HepG2 (cell line): ENCODE results near the gene ADAMTS17. TPM values are rescaled to one million over a fixed set of nuclear protein-coding genes. Genes with fewer than 3 reads are reported as not detected.

ENCODE experiments used
- ATAC-seq: fragments of 200-7000 bp; cut with Tn5 transposase; 3 replicates; pipeline ENCODE4 v1.9.1; 2020; ENCODE audit warnings: mild to moderate bottlenecking, moderate library complexity
- BruUV-seq: library from RNA; stranded (reverse); fragments of 400-500 nt; replicated peaks from 2 replicates; lab custom pipeline; 2021; lab: Mats Ljungman, UMichigan
- CTCF ChIA-PET: fragments of 300-600 bp; formaldehyde crosslinking; extraction: SDS; loops from one replicate; lab custom pipeline; 2021; ENCODE audit warnings: low total read pairs, inconsistent platforms, low intra/inter-chr PET ratio; lab: Yijun Ruan, JAX
- POLR2A ChIA-PET: fragments of 350-600 bp; sonication (Branson Sonifier 250); formaldehyde crosslinking; loops from one replicate; lab custom pipeline; 2020; ENCODE audit warnings: antibody characterized with exemption, inconsistent platforms; lab: Yijun Ruan, JAX
- DNase-seq: peaks from one replicate; pipeline ENCODE4 v3.0.0-alpha.2; 2015; ENCODE audit warnings: low spot score
- FAIRE-seq: peaks from 3 replicates; lab custom pipeline; 2011; peaks lifted over from hg19 to GRCh38; lab: Jason Lieb, UNC
- H2AFZ ChIP-seq: one replicate; pipeline ENCODE4 v1.6.1; 2011; ENCODE audit warnings: low read length, inconsistent platforms
- H3K27ac ChIP-seq: fragments of 300-600 bp; 3 replicates; pipeline ENCODE4 v1.8.0; 2011; ENCODE audit warnings: mixed run types, mild to moderate bottlenecking, mixed read lengths, low read length, inconsistent platforms; ENCODE audit not compliant: insufficient read depth; ENCODE audit errors: extremely low read length
- H3K27me3 ChIP-seq, 2 experiments: fragments of 200-600 bp in 1 of 2; 2 replicates in 1 of 2; 3 replicates in 1 of 2; pipeline versions ENCODE4 v1.6.0 to v1.8.0; 2011; ENCODE audit warnings: low read length in 2 of 2, mild to moderate bottlenecking in 2 of 2, moderate library complexity in 2 of 2, inconsistent platforms in 1 of 2; ENCODE audit not compliant: insufficient read depth in 2 of 2, control insufficient read depth in 1 of 2
- H3K36me3 ChIP-seq, 2 experiments: fragments of 200-600 bp in 1 of 2; replicated peaks in 1 of 2; 2 replicates in 1 of 2; 3 replicates in 1 of 2; pipeline versions ENCODE4 v1.5.1 to v1.8.0; 2011; ENCODE audit warnings: low read length in 2 of 2, inconsistent platforms in 1 of 2; ENCODE audit not compliant: insufficient read depth in 2 of 2, control insufficient read depth in 1 of 2
- H3K4me1 ChIP-seq: 2 replicates; pipeline ENCODE4 v1.5.1; 2012; ENCODE audit warnings: low read length, inconsistent platforms; ENCODE audit not compliant: insufficient read depth
- H3K4me2 ChIP-seq: 2 replicates; pipeline ENCODE4 v1.6.0; 2011; ENCODE audit warnings: low read depth, low read length, inconsistent platforms
- H3K4me3 ChIP-seq, 3 experiments: fragments of 200-600 bp in 1 of 3; sonication (generic), shearing (Covaris generic) in 1 of 3; replicated peaks in 1 of 3; 2 replicates each; pipeline ENCODE4 v1.5.1; 2011 to 2016; ENCODE audit warnings: low read length in 3 of 3, inconsistent platforms in 2 of 3, low read depth in 2 of 3, mild to moderate bottlenecking in 2 of 3, control low read depth in 1 of 3, mixed read lengths in 1 of 3; ENCODE audit not compliant: insufficient read depth in 1 of 3
- H3K79me2 ChIP-seq: one replicate; pipeline ENCODE4 v1.6.1; 2011; ENCODE audit warnings: low read length, inconsistent platforms; ENCODE audit not compliant: insufficient read depth
- H3K9ac ChIP-seq: 2 replicates; pipeline ENCODE4 v1.6.0; 2011; ENCODE audit warnings: mild to moderate bottlenecking, low read depth, low read length, inconsistent platforms; ENCODE audit not compliant: insufficient read depth
- H3K9me3 ChIP-seq: 2 replicates; pipeline ENCODE4 v1.5.1; 2012; ENCODE audit warnings: mild to moderate bottlenecking, low read length
- H4K20me1 ChIP-seq: 2 replicates; pipeline ENCODE4 v1.6.0; 2011; ENCODE audit warnings: inconsistent platforms, mild to moderate bottlenecking, low read length, moderate library complexity; ENCODE audit not compliant: insufficient read depth
- FOSL1 ChIP-seq: sonication (generic); formaldehyde crosslinking; IDR thresholded peaks from 2 replicates; pipeline ENCODE4 v1.9.0; 2021; ENCODE audit warnings: missing genetic modification reagents, borderline replicate concordance
- HOXA5 ChIP-seq: sonication (generic); formaldehyde crosslinking; IDR thresholded peaks from 2 replicates; pipeline ENCODE4 v1.4.0; 2020; ENCODE audit warnings: missing genetic modification reagents
- IKZF5 ChIP-seq: IDR thresholded peaks from 2 replicates; pipeline ENCODE4 v1.6.1; 2018; ENCODE audit warnings: missing genetic modification reagents, mild to moderate bottlenecking, missing compliant biosample characterization
- ZNF253 ChIP-seq: sonication (generic); formaldehyde crosslinking; IDR thresholded peaks from 2 replicates; pipeline ENCODE4 v1.8.0; 2022; ENCODE audit warnings: mild to moderate bottlenecking, missing genetic modification reagents, borderline replicate concordance
- ZNF512 ChIP-seq: sonication (generic); formaldehyde crosslinking; IDR thresholded peaks from 2 replicates; pipeline ENCODE4 v1.4.0; 2020; ENCODE audit warnings: mild to moderate bottlenecking, missing genetic modification reagents
- ZNF652 ChIP-seq: IDR thresholded peaks from 2 replicates; pipeline ENCODE4 v1.6.1; 2016; ENCODE audit warnings: low read depth, borderline replicate concordance
- WGBS: methylation state at CpG from one replicate; pipeline ENCODE4 v1.1.6; 2017; ENCODE audit warnings: low lambda C conversion rate; 5-methylcytosine and 5-hydroxymethylcytosine counted together
- in situ Hi-C: cut with HindIII; loops from 2 replicates; pipeline ENCODE4 v1.10.0; 2017; ENCODE audit warnings: low pct_unique_long_range_greater_than_20kb; ENCODE audit not compliant: extremely low pct_ligation_motif_present
- intact Hi-C: fragments of 100-400 bp; cut with micrococcal nuclease; formaldehyde crosslinking; loops from one replicate; pipeline ENCODE4 v1.10.0; 2022; ENCODE audit not compliant: unreplicated experiment
- polyA plus RNA-seq, 8 experiments: library from polyadenylated mRNA; depleted of rRNA in 3 of 8; stranded (reverse) in 7 of 8; unstranded in 1 of 8; fragments of >200 nt; fragmentation: Illumina TruSeq in 4 of 8; extraction: Trizol in 4 of 8; gene quantifications; 2 replicates each; pipeline versions ENCODE4 v1.2.1 to v1.2.3, GENCODE V29; 2011 to 2016; ENCODE audit warnings: low read depth in 4 of 8, missing spikeins in 1 of 8, mixed read lengths in 1 of 8; ENCODE audit not compliant: insufficient read depth in 1 of 8
- total RNA-seq, 5 experiments: library from RNA; depleted of rRNA; stranded (reverse); fragments of >200 nt; fragmentation: Illumina TruSeq; extraction: Trizol; gene quantifications; 2 replicates each; pipeline ENCODE4 v1.2.3, GENCODE V29; 2016; ENCODE audit warnings: low read depth in 1 of 5
- TF ChIP-seq, protein P1 (sequence below): sonication (generic); formaldehyde crosslinking; IDR thresholded peaks from 2 replicates; pipeline ENCODE4 v1.4.0; 2020; ENCODE audit warnings: missing genetic modification reagents
- TF ChIP-seq, protein P2 (sequence below), 2 experiments: sonication (generic) in 1 of 2; formaldehyde crosslinking in 1 of 2; IDR thresholded peaks; 2 replicates each; pipeline versions ENCODE4 v1.4.0 to v1.6.1; 2018 to 2020; ENCODE audit warnings: missing genetic modification reagents in 2 of 2, borderline replicate concordance in 1 of 2, low read depth in 1 of 2, mild to moderate bottlenecking in 1 of 2, missing biosample characterization in 1 of 2

ADAMTS17 gene
- total and polyA plus RNA-seq, 2 of the 13 experiments (the other 11 are each of a cell fraction or from before 2014, with no cell fraction given) = 0.02 to 0.04 TPM

DNA sequence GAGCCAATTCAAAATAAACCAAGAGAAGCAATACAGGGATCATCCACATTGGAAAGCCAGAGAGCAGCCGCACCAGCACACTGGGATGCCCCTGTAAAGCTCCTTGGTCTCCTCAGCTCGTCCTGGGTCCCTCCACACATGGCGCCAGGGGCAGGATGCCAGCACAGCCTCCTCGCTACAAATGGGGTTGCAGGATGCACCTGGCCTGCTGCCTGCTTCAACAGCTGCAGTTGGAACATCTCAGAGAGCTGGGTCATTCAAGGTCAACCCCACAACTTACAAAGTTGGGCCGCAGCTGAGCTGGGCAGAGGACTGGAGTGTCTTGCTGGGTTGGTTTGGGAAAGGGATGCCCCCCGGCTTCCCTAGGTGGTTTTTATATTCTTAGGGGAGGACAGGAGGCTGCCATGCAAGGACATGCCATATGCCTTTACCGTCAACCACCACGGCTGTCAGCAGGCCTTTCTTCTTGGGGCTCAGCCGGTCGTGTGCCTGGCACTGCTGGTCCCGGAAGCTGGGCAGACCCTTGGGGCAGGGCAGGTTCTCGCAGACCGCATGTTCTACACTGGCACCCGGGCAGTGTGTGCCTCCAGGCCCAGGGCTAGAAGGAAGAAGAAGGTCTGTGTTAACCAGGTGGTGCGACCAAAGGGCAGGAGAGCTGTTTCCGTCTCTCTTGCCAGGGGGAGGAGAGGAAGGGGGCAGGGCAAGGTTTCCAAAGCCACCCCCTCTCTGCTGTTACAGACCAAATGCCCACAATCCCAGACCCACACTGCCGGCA is 225.2 kb downstream of the ADAMTS17 start (continued):
- TF ChIP-seq, protein P1, sequence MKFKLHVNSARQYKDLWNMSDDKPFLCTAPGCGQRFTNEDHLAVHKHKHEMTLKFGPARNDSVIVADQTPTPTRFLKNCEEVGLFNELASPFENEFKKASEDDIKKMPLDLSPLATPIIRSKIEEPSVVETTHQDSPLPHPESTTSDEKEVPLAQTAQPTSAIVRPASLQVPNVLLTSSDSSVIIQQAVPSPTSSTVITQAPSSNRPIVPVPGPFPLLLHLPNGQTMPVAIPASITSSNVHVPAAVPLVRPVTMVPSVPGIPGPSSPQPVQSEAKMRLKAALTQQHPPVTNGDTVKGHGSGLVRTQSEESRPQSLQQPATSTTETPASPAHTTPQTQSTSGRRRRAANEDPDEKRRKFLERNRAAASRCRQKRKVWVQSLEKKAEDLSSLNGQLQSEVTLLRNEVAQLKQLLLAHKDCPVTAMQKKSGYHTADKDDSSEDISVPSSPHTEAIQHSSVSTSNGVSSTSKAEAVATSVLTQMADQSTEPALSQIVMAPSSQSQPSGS (CRISPR knock-in tag) = no peak
- TF ChIP-seq ZNF512 (CRISPR knock-in tag) (no peak), ZNF652 (CRISPR knock-in tag) (no peak), IKZF5 (CRISPR knock-in tag) (no peak), ZNF253 (no peak)
- TF ChIP-seq, all 625 proteins: peak for 0

GRCh38 chr15:100115711-100116090 is 226.1 kb downstream of the ADAMTS17 start:
- Histone ChIP-seq H3K4me3 (no peak overlapping the region), H4K20me1 (no peaks in the 10 kb centered on the region), H2AFZ (no peak overlapping the region), H3K4me2 (no peak overlapping the region), H3K9me3 (no peaks in the 10 kb centered on the region), H3K4me1 (peaks cover 14% of the 10 kb centered on the region; the same call in 1 of the 2 replicates), H3K9ac (no peak overlapping the region), H3K36me3 (no peaks in the 10 kb centered on the region), H3K79me2 (no peaks in the 10 kb centered on the region), H3K27ac (no peak overlapping the region), H3K27me3 (no peaks in the 10 kb centered on the region; a peak in 1 of 5 replicates)
- POLR2A ChIA-PET = no interaction called here
- CTCF ChIA-PET = no interaction called here
- DNase-seq (no peak), FAIRE-seq (no peak), ATAC-seq (no peak)
- TF ChIP-seq HOXA5 (CRISPR knock-in tag) (no peak), FOSL1 (CRISPR knock-in tag) (no peak)
- TF ChIP-seq, protein P2, sequence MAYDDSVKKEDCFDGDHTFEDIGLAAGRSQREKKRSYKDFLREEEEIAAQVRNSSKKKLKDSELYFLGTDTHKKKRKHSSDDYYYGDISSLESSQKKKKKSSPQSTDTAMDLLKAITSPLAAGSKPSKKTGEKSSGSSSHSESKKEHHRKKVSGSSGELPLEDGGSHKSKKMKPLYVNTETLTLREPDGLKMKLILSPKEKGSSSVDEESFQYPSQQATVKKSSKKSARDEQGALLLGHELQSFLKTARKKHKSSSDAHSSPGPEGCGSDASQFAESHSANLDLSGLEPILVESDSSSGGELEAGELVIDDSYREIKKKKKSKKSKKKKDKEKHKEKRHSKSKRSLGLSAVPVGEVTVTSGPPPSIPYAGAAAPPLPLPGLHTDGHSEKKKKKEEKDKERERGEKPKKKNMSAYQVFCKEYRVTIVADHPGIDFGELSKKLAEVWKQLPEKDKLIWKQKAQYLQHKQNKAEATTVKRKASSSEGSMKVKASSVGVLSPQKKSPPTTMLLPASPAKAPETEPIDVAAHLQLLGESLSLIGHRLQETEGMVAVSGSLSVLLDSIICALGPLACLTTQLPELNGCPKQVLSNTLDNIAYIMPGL (CRISPR knock-in tag; IDR thresholded peaks at IDR 0.05; ENCODE audit: borderline replicate concordance in 1 of 2, low read depth in 1 of 2) = no peak
- 61% methylated on average over 6 of the region's 6 CpGs for WGBS
- intact Hi-C loops (no loop called here), in situ Hi-C loops (no loop called here)
- no TSS peak for BruUV-seq
